ENCODE measurements around the gene BIN1.

BIN1 gene

GRCh38 chr2:127068351-127068741, 38.6 kb downstream of the BIN1 start:
- H3K14ac ChIP-seq (ENCODE audit: low read length), result no peak overlapping the region
- no CpG with 5 or more reads among the region's 20 CpGs for WGBS (ENCODE audit: extremely low coverage, insufficient coverage, insufficient read length)
- no peaks in the 10 kb centered on the region for H3K27me3 ChIP-seq (ENCODE audit: insufficient read depth, low read length)
- H3K18ac ChIP-seq (ENCODE audit: low read length), result no peak overlapping the region
- no peak overlapping the region for H3K4me2 ChIP-seq (ENCODE audit: low read length)
- peaks cover 7% of the 10 kb centered on the region for H3K79me1 ChIP-seq (ENCODE audit: low read length)
- H4K12ac ChIP-seq (ENCODE audit: low read depth, low read length), result no peak overlapping the region
- H3K79me2 ChIP-seq (ENCODE audit: control insufficient read depth, insufficient read depth, low read length, poor library complexity), result no peaks in the 10 kb centered on the region
- H2BK120ac ChIP-seq (ENCODE audit: insufficient read depth, low read length, poor library complexity), result no peak overlapping the region
- peaks cover 4% of the 10 kb centered on the region for H3K9me3 ChIP-seq (ENCODE audit: insufficient read depth, low read depth, low read length)
- no peak overlapping the region for H3K4ac ChIP-seq (ENCODE audit: low read depth, low read length)
- H3K9ac ChIP-seq (ENCODE audit: low read length), result no peak overlapping the region
- H2AFZ ChIP-seq (ENCODE audit: insufficient read depth, low read length, poor library complexity), result no peak overlapping the region
- H3K23ac ChIP-seq (ENCODE audit: low read length), result no peak overlapping the region
- H2BK12ac ChIP-seq (ENCODE audit: low read length), result no peak overlapping the region
- H3K36me3 ChIP-seq (ENCODE audit: control insufficient read depth in 1 of 2, insufficient read depth in 2 of 2, low read length in 2 of 2), result no peaks in the 10 kb centered on the region
- no peak overlapping the region for H2BK5ac ChIP-seq (ENCODE audit: low read depth, low read length, poor library complexity)
- H4K91ac ChIP-seq (ENCODE audit: low read depth, low read length), result no peak overlapping the region
- H3K27ac ChIP-seq (ENCODE audit: low read depth, low read length), result no peak overlapping the region
- no peak overlapping the region for H3K4me3 ChIP-seq (ENCODE audit: low read depth, low read length)
- peaks cover 18% of the 10 kb centered on the region in 2 experiments for H3K4me1 ChIP-seq (ENCODE audit: control insufficient read depth in 1 of 2, insufficient read depth in 2 of 2, low read length in 2 of 2)
- H4K8ac ChIP-seq (ENCODE audit: low read depth, low read length), result no peak overlapping the region
- H2AK5ac ChIP-seq (ENCODE audit: low read length), result no peak overlapping the region
- DNase-seq, result no peak

GRCh38 chr2:127067620-127068350, 39.2 kb downstream of the BIN1 start:
- Histone ChIP-seq H4K91ac (ENCODE audit: low read depth, low read length) (no peak overlapping the region), H3K4me3 (ENCODE audit: low read depth, low read length) (no peak overlapping the region), H2BK12ac (ENCODE audit: low read length) (no peak overlapping the region), H3K4me2 (ENCODE audit: low read length) (no peak overlapping the region), H2BK5ac (ENCODE audit: low read depth, low read length, poor library complexity) (no peak overlapping the region), H3K4ac (ENCODE audit: low read depth, low read length) (no peak overlapping the region), H3K14ac (ENCODE audit: low read length) (no peak overlapping the region), H3K36me3 (ENCODE audit: control insufficient read depth in 1 of 2, insufficient read depth in 2 of 2, low read length in 2 of 2) (no peaks in the 10 kb centered on the region), H3K9ac (ENCODE audit: low read length) (no peak overlapping the region), H3K18ac (ENCODE audit: low read length) (no peak overlapping the region), H3K27me3 (ENCODE audit: insufficient read depth, low read length) (no peaks in the 10 kb centered on the region), H3K27ac (ENCODE audit: low read depth, low read length) (no peak overlapping the region), H2AK5ac (ENCODE audit: low read length) (no peak overlapping the region), H3K79me1 (ENCODE audit: low read length) (peaks cover 7% of the 10 kb centered on the region), H3K4me1 (ENCODE audit: control insufficient read depth in 1 of 2, insufficient read depth in 2 of 2, low read length in 2 of 2) (peaks cover 18% of the 10 kb centered on the region in 2 experiments), H4K8ac (ENCODE audit: low read depth, low read length) (no peak overlapping the region), H3K23ac (ENCODE audit: low read length) (no peak overlapping the region), H4K12ac (ENCODE audit: low read depth, low read length) (no peak overlapping the region), H3K79me2 (ENCODE audit: control insufficient read depth, insufficient read depth, low read length, poor library complexity) (no peaks in the 10 kb centered on the region), H2AFZ (ENCODE audit: insufficient read depth, low read length, poor library complexity) (no peak overlapping the region), H3K9me3 (ENCODE audit: insufficient read depth, low read depth, low read length) (peaks cover 4% of the 10 kb centered on the region), H2BK120ac (ENCODE audit: insufficient read depth, low read length, poor library complexity) (no peak overlapping the region)
- no CpG with 5 or more reads among the region's 19 CpGs for WGBS (ENCODE audit: extremely low coverage, insufficient coverage, insufficient read length)
- peak; percentile 61 to 76 for DNase-seq

GRCh38 chr2:127066942-127067341, 40.0 kb downstream of the BIN1 start:
- no peak overlapping the region for H3K18ac ChIP-seq (ENCODE audit: low read length)
- WGBS (ENCODE audit: extremely low coverage, insufficient coverage, insufficient read length), result no CpG with 5 or more reads among the region's 10 CpGs
- peaks cover 7% of the 10 kb centered on the region for H3K79me1 ChIP-seq (ENCODE audit: low read length)
- H3K9me3 ChIP-seq (ENCODE audit: insufficient read depth, low read depth, low read length), result peaks cover 4% of the 10 kb centered on the region
- no peak overlapping the region for H4K8ac ChIP-seq (ENCODE audit: low read depth, low read length)
- H3K4me1 ChIP-seq (ENCODE audit: control insufficient read depth in 1 of 2, insufficient read depth in 2 of 2, low read length in 2 of 2), result peaks cover 19% of the 10 kb centered on the region in 2 experiments
- peak overlapping the region; percentile 33 for H3K4me3 ChIP-seq (ENCODE audit: low read depth, low read length)
- H3K4ac ChIP-seq (ENCODE audit: low read depth, low read length), result no peak overlapping the region
- H4K12ac ChIP-seq (ENCODE audit: low read depth, low read length), result no peak overlapping the region
- no peak overlapping the region for H2BK5ac ChIP-seq (ENCODE audit: low read depth, low read length, poor library complexity)
- DNase-seq, result peak in 1 of 2 donors; percentile 48
- H3K14ac ChIP-seq (ENCODE audit: low read length), result no peak overlapping the region
- H2AFZ ChIP-seq (ENCODE audit: insufficient read depth, low read length, poor library complexity), result no peak overlapping the region
- H2AK5ac ChIP-seq (ENCODE audit: low read length), result no peak overlapping the region
- H3K9ac ChIP-seq (ENCODE audit: low read length), result no peak overlapping the region
- no peak overlapping the region for H4K91ac ChIP-seq (ENCODE audit: low read depth, low read length)
- no peak overlapping the region for H2BK120ac ChIP-seq (ENCODE audit: insufficient read depth, low read length, poor library complexity)
- H3K23ac ChIP-seq (ENCODE audit: low read length), result no peak overlapping the region
- no peaks in the 10 kb centered on the region for H3K79me2 ChIP-seq (ENCODE audit: control insufficient read depth, insufficient read depth, low read length, poor library complexity)
- H3K4me2 ChIP-seq (ENCODE audit: low read length), result no peak overlapping the region
- no peaks in the 10 kb centered on the region for H3K36me3 ChIP-seq (ENCODE audit: control insufficient read depth in 1 of 2, insufficient read depth in 2 of 2, low read length in 2 of 2)
- no peaks in the 10 kb centered on the region for H3K27me3 ChIP-seq (ENCODE audit: insufficient read depth, low read length)
- H3K27ac ChIP-seq (ENCODE audit: low read depth, low read length), result no peak overlapping the region
- no peak overlapping the region for H2BK12ac ChIP-seq (ENCODE audit: low read length)

- H3K79me2 ChIP-seq (ENCODE audit: control insufficient read depth, insufficient read depth, low read length, poor library complexity), result no peaks in the 10 kb centered on the region
- no CpG with 5 or more reads among the region's 5 CpGs for WGBS (ENCODE audit: extremely low coverage, insufficient coverage, insufficient read length)
These were observed 41.0 kb downstream of the BIN1 start for GRCh38 chr2:127065940-127066318.

More at GRCh38 chr2:127065940-127066318, 41.0 kb downstream of the BIN1 start:
- Histone ChIP-seq H3K4me1 (ENCODE audit: control insufficient read depth in 1 of 2, insufficient read depth in 2 of 2, low read length in 2 of 2) (peaks cover 26 to 27% of the 10 kb centered on the region in 2 experiments), H3K27ac (ENCODE audit: low read depth, low read length) (no peak overlapping the region), H3K36me3 (ENCODE audit: control insufficient read depth in 1 of 2, insufficient read depth in 2 of 2, low read length in 2 of 2) (no peaks in the 10 kb centered on the region), H3K23ac (ENCODE audit: low read length) (no peak overlapping the region), H3K79me1 (ENCODE audit: low read length) (peaks cover 7% of the 10 kb centered on the region), H4K12ac (ENCODE audit: low read depth, low read length) (no peak overlapping the region), H3K14ac (ENCODE audit: low read length) (no peak overlapping the region), H3K4me2 (ENCODE audit: low read length) (no peak overlapping the region), H2AFZ (ENCODE audit: insufficient read depth, low read length, poor library complexity) (no peak overlapping the region), H3K4ac (ENCODE audit: low read depth, low read length) (no peak overlapping the region), H3K9ac (ENCODE audit: low read length) (no peak overlapping the region), H2BK5ac (ENCODE audit: low read depth, low read length, poor library complexity) (no peak overlapping the region), H3K18ac (ENCODE audit: low read length) (no peak overlapping the region), H3K4me3 (ENCODE audit: low read depth, low read length) (no peak overlapping the region), H2BK12ac (ENCODE audit: low read length) (no peak overlapping the region), H2AK5ac (ENCODE audit: low read length) (peak overlapping the region; percentile 11), H3K27me3 (ENCODE audit: insufficient read depth, low read length) (no peaks in the 10 kb centered on the region), H4K8ac (ENCODE audit: low read depth, low read length) (no peak overlapping the region), H2BK120ac (ENCODE audit: insufficient read depth, low read length, poor library complexity) (no peak overlapping the region), H3K9me3 (ENCODE audit: insufficient read depth, low read depth, low read length) (peaks cover 4% of the 10 kb centered on the region), H4K91ac (ENCODE audit: low read depth, low read length) (peak overlapping the region; percentile 15)
- no peak for DNase-seq
